OCI-LY7 (cell line): ENCODE data around the gene TPM4. TPM values are rescaled to one million over a fixed set of nuclear protein-coding genes. Genes with fewer than 3 reads are reported as not detected.

Experiments
- BruUV-seq: library from RNA; stranded (reverse); fragments of 400-500 nt; replicated peaks from 2 replicates; lab custom pipeline; 2021; lab: Mats Ljungman, UMichigan
- CTCF ChIA-PET: fragments of 300-600 bp; sonication (Branson Sonifier 250); formaldehyde crosslinking; loops from one replicate; lab custom pipeline; 2022; ENCODE audit warnings: antibody characterized with exemption; ENCODE audit not compliant: unreplicated experiment; lab: Charles Lee
- POLR2A ChIA-PET: fragments of 300-600 bp; sonication (Branson Sonifier 250); formaldehyde crosslinking; loops from one replicate; lab custom pipeline; 2022; ENCODE audit warnings: antibody characterized with exemption; lab: Charles Lee
- DNase-seq: peaks from one replicate; pipeline ENCODE4 v3.0.0-alpha.2; 2015; ENCODE audit warnings: low spot score
- H2AFZ ChIP-seq: fragments of 200-600 bp; sonication (generic), shearing (Covaris generic); 2 replicates; pipeline ENCODE4 v1.6.1; 2014; ENCODE audit warnings: mild to moderate bottlenecking, antibody characterized with exemption, low read length, moderate library complexity
- H3K27ac ChIP-seq: fragments of 200-600 bp; sonication (generic); 2 replicates; pipeline ENCODE4 v1.5.1; 2014; ENCODE audit warnings: mixed run types, low read depth, mild to moderate bottlenecking, moderate library complexity, low read length, inconsistent platforms; ENCODE audit not compliant: poor library complexity, severe bottlenecking
- H3K36me3 ChIP-seq: fragments of 200-600 bp; sonication (generic); 2 replicates; pipeline ENCODE4 v1.6.1; 2014; ENCODE audit warnings: mild to moderate bottlenecking, antibody characterized with exemption, low read length, moderate library complexity, mixed read lengths; ENCODE audit not compliant: insufficient read depth
- H3K4me1 ChIP-seq: fragments of 200-600 bp; sonication (generic); 2 replicates; pipeline ENCODE4 v1.5.1; 2014; ENCODE audit warnings: mild to moderate bottlenecking, low read length; ENCODE audit not compliant: insufficient read depth, poor library complexity, severe bottlenecking
- H3K4me2 ChIP-seq: fragments of 200-600 bp; sonication (generic); 2 replicates; pipeline ENCODE4 v1.6.1; 2014; ENCODE audit warnings: mild to moderate bottlenecking, low read length
- H3K4me3 ChIP-seq: fragments of 200-600 bp; sonication (generic); 2 replicates; pipeline ENCODE4 v1.5.1; 2014; ENCODE audit warnings: mild to moderate bottlenecking, low read depth, low read length; ENCODE audit not compliant: poor library complexity, severe bottlenecking
- H3K79me2 ChIP-seq: fragments of 200-600 bp; sonication (generic); 2 replicates; pipeline ENCODE4 v1.6.1; 2016; ENCODE audit warnings: low read depth, mild to moderate bottlenecking, low read length, moderate library complexity, mixed read lengths; ENCODE audit not compliant: insufficient read depth
- H3K9me2 ChIP-seq: fragments of 200-600 bp; sonication (generic); 2 replicates; pipeline ENCODE4 v1.6.1; 2016; ENCODE audit warnings: mild to moderate bottlenecking, low read length, mixed read lengths; ENCODE audit not compliant: insufficient read depth
- H3K9me3 ChIP-seq: fragments of 200-600 bp; sonication (generic); 2 replicates; pipeline ENCODE4 v1.6.1; 2014; ENCODE audit warnings: mild to moderate bottlenecking, mixed run types, low read length, mixed read lengths
- H4K20me1 ChIP-seq: fragments of 200-600 bp; sonication (generic); 2 replicates; pipeline ENCODE4 v1.6.1; 2014; ENCODE audit warnings: mild to moderate bottlenecking, antibody characterized with exemption, low read length, moderate library complexity, mixed read lengths; ENCODE audit not compliant: insufficient read depth
- CTCF ChIP-seq: fragments of 200-600 bp; sonication (generic); conservative IDR thresholded peaks from 2 replicates; pipeline ENCODE4 v1.5.1; 2014; ENCODE audit warnings: mild to moderate bottlenecking, antibody characterized with exemption, low read length, moderate library complexity, mixed read lengths
- EZH2phosphoT487 ChIP-seq: fragments of 200-600 bp; sonication (generic); IDR thresholded peaks from 2 replicates; pipeline ENCODE4 v1.6.1; 2018; ENCODE audit warnings: low read depth, borderline replicate concordance, mild to moderate bottlenecking, mixed run types, antibody characterized with exemption, low read length, moderate library complexity, mixed read lengths
- intact Hi-C: fragments of 100-400 bp; cut with micrococcal nuclease; formaldehyde crosslinking; loops from one replicate; pipeline ENCODE4 v1.10.0; 2022; ENCODE audit not compliant: unreplicated experiment
- total RNA-seq, 2 experiments: library from RNA; depleted of rRNA in 1 of 2; stranded (reverse); fragments of >200 nt in 1 of 2; shearing (Covaris generic) in 1 of 2; gene quantifications; 2 replicates each; pipeline ENCODE4 v1.2.3, GENCODE V29; 2014 to 2022

TPM4 gene
- total RNA-seq, 2 experiments from 2014 or later: 98.1 to 111 TPM

- ChIA-PET CTCF (no interaction called here), POLR2A (interaction anchor here (0.6 to 1.6 kb wide), 2 partner anchors 36 to 142 kb away, joined by 3 read pairs; partner anchors contain the start of gene TPM4)
- Histone ChIP-seq H3K4me1 (peaks cover 51% of the 10 kb centered on the region), H2AFZ (peak overlapping the region; percentile 38; the same call in 1 of the 2 replicates), H3K36me3 (peaks cover 31% of the 10 kb centered on the region; the same call in 1 of the 2 replicates), H3K79me2 (peaks cover 53% of the 10 kb centered on the region), H3K4me3 (peak overlapping the region; percentile 96), H3K9me2 (no peaks in the 10 kb centered on the region), H4K20me1 (peaks cover 7% of the 10 kb centered on the region; the same call in 1 of the 2 replicates), H3K4me2 (peak overlapping the region; percentile 98), H3K9me3 (no peaks in the 10 kb centered on the region), H3K27ac (peak overlapping the region; percentile 63)
- TSS peak; percentile 81 for BruUV-seq
- TF ChIP-seq EZH2phosphoT487 (no peak), CTCF (no peak)
- DNase-seq: no peak
- intact Hi-C loops: loop anchor here (1.0 to 2.0 kb wide), 4 partner anchors 33 to 275 kb away; partner anchors contain the start of gene FAM32A
Measured at GRCh38 chr19:16111909-16112752, 35.8 kb downstream of the TPM4 start.

DNA sequence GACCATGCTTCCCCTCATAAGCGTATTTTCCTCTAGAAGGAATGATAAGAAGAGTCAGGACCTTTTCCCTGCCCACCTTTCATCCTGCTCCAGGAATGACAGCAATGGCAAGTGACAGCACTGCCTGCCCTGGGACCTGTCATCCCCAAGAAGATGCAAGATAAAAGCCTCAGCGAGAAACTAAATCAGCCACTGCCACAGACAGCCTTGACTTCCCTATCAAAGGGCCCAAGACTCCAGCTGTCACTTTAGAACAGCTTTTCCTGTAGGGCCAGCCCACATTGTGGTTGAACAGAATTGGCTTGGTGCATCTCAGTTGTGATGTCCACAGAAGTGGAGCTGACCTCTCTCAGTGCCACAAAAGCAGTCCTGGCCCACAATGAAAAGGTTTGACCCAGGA, 36.5 kb downstream of the TPM4 start:
- POLR2A ChIA-PET: interaction anchor here (1.6 kb wide), 1 partner anchor 37 kb away, joined by 3 read pairs; the partner anchor contains the start of gene TPM4
- peak; percentile 33 for DNase-seq
- CTCF ChIA-PET: interaction anchor here (0.6 kb wide), 1 partner anchor 72 kb away, joined by 3 read pairs; no protein-coding TSS in a partner anchor
- Histone ChIP-seq H3K4me1 (peaks cover 58% of the 10 kb centered on the region), H4K20me1 (peaks cover 7% of the 10 kb centered on the region; the same call in 1 of the 2 replicates), H3K36me3 (peaks cover 33% of the 10 kb centered on the region; the same call in 1 of the 2 replicates), H3K79me2 (peaks cover 60% of the 10 kb centered on the region), H3K9me2 (no peaks in the 10 kb centered on the region), H3K4me3 (peak overlapping the region; percentile 96), H2AFZ (no peak overlapping the region), H3K27ac (peak overlapping the region; percentile 63), H3K4me2 (peak overlapping the region; percentile 98), H3K9me3 (no peaks in the 10 kb centered on the region)
- intact Hi-C loops: no loop called here
- BruUV-seq: no TSS peak
- TF ChIP-seq CTCF (no peak), EZH2phosphoT487 (no peak)
